Measurements from ENCODE around the gene TNFRSF8. TPM values are rescaled to one million over a fixed set of nuclear protein-coding genes. Genes with fewer than 3 reads are reported as not detected.

TNFRSF8 gene
- total and polyA plus RNA-seq, 2 donors (not counting 1 experiment from before 2014, with no cell fraction given): 0.36 to 0.57 TPM

DNA sequence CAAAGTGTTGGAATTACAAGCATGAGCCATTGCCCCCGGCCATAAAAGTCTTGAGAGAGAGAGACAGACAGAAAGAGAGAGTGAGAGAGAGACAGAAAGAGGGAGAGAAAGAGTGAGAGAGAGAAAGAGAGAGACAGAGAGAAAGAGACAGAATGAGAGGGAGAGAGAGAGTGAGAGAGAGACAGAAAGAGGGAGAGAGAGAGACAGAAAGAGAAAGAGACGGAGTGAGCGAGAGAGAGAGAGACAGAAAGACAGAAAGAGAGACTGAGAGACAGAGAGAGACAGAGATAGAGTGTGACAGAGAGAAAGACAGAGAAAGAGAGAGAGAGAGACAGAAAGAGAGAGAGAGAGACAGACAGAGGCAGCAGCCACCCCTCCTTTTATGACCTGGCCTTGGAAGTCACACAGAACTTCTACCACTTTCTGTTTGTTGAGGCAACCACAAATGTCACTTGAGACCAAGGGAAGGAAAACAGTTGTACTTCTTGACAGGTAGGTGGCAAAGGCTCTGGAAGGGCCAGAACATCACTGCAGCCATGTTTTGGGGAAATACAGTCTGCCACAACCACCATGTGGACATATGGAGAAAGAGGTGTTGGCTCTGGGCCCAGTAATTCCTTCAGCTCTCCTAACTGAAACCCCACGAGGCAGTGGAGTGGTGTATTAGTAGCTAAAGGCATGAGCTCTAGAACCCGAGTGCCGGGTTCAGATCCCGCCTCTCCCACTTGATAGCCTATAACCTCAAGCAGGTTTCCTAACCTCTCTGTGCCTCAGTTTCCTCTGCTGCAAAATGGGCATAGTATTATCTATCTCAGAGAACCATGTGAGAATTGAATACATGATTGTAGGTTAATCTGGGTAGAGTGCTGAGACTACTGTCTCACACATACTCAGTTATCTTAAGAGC is 50.6 kb downstream of the TNFRSF8 start:
- no peaks in the 10 kb centered on the region for H3K79me2 ChIP-seq (ENCODE audit: control insufficient read depth, insufficient read depth, low read length)
- WGBS (ENCODE audit: insufficient coverage): 85% methylated on average over 4 of the region's 7 CpGs
- Mint-ChIP-seq H3K4me3 (no peak overlapping the region), H3K4me1 (no peaks in the 10 kb centered on the region), H3K27ac (no peak overlapping the region), H3K9me3 (ENCODE audit: insufficient read depth) (no peaks in the 10 kb centered on the region), H3K27me3 (no peaks in the 10 kb centered on the region)
- no peak overlapping the region for H3K4me3 ChIP-seq (ENCODE audit: control extremely low read depth in 1 of 5, extremely low read depth in 1 of 5, insufficient read depth in 1 of 5, low read depth in 2 of 5, low read length in 4 of 5)
- H2AFZ ChIP-seq (ENCODE audit: insufficient read depth, low read depth, low read length, poor library complexity, severe bottlenecking): no peak overlapping the region
- intact Hi-C loops (cut with micrococcal nuclease): no loop called here
- POLR2A ChIA-PET: no interaction called here
- H3K27ac ChIP-seq (ENCODE audit: low read length in 2 of 2): no peak overlapping the region
- H3K36me3 ChIP-seq (replicated peaks in 1 of 2; ENCODE audit: control extremely low read depth in 1 of 2, control insufficient read depth in 1 of 2, extremely low read depth in 1 of 2, insufficient read depth in 2 of 2, low read length in 1 of 2): no peaks in the 10 kb centered on the region
- H3K4me1 ChIP-seq (ENCODE audit: control insufficient read depth in 2 of 2, insufficient read depth in 2 of 2, low read length in 2 of 2): no peaks in the 10 kb centered on the region
- H3K4me2 ChIP-seq (replicated peaks; ENCODE audit: low read depth, low read length, poor library complexity, severe bottlenecking): no peak overlapping the region
- CTCF ChIA-PET: interaction anchor here (0.7 to 2.9 kb wide), 3 partner anchors 11 to 93 kb away, joined by 3 to 13 read pairs (median 3); no protein-coding TSS in a partner anchor
- no peak for ATAC-seq (ENCODE audit: low read depth)
- TF ChIP-seq EZH2 (IDR thresholded peaks at IDR 0.05; ENCODE audit: borderline replicate concordance, insufficient read depth, low read depth, low read length, poor library complexity, severe bottlenecking): no peak
- TF ChIP-seq, protein P1, sequence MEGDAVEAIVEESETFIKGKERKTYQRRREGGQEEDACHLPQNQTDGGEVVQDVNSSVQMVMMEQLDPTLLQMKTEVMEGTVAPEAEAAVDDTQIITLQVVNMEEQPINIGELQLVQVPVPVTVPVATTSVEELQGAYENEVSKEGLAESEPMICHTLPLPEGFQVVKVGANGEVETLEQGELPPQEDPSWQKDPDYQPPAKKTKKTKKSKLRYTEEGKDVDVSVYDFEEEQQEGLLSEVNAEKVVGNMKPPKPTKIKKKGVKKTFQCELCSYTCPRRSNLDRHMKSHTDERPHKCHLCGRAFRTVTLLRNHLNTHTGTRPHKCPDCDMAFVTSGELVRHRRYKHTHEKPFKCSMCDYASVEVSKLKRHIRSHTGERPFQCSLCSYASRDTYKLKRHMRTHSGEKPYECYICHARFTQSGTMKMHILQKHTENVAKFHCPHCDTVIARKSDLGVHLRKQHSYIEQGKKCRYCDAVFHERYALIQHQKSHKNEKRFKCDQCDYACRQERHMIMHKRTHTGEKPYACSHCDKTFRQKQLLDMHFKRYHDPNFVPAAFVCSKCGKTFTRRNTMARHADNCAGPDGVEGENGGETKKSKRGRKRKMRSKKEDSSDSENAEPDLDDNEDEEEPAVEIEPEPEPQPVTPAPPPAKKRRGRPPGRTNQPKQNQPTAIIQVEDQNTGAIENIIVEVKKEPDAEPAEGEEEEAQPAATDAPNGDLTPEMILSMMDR (IDR thresholded peaks at IDR 0.05): no peak
- no peaks in the 10 kb centered on the region for H3K27me3 ChIP-seq (replicated peaks in 1 of 4; ENCODE audit: control extremely low read depth in 1 of 4, control insufficient read depth in 3 of 4, insufficient read depth in 4 of 4, low read length in 3 of 4)
- H4K20me1 ChIP-seq (ENCODE audit: control insufficient read depth, insufficient read depth, low read length, poor library complexity, severe bottlenecking): no peaks in the 10 kb centered on the region
- H3K9me3 ChIP-seq (ENCODE audit: control extremely low read depth in 1 of 3, control insufficient read depth in 2 of 3, insufficient read depth in 1 of 3, low read length in 2 of 3): peaks cover 0 to 3% (median 0%) of the 10 kb centered on the region in 3 donors
- H3K9ac ChIP-seq (ENCODE audit: low read length): no peak overlapping the region
- no peak for DNase-seq

GRCh38 chr1:12114340-12114683 is 51.2 kb downstream of the TNFRSF8 start:
- ChIA-PET CTCF (interaction anchor here (1.0 to 2.9 kb wide), 3 partner anchors 11 to 130 kb away, joined by 3 to 13 read pairs (median 4); no protein-coding TSS in a partner anchor), POLR2A (interaction anchor here (0.7 kb wide), 1 partner anchor 63 kb away, joined by 4 read pairs; no protein-coding TSS in a partner anchor)
- H3K9ac ChIP-seq (ENCODE audit: low read length): no peak overlapping the region
- H4K20me1 ChIP-seq (ENCODE audit: control insufficient read depth, insufficient read depth, low read length, poor library complexity, severe bottlenecking): no peaks in the 10 kb centered on the region
- no peak overlapping the region for H2AFZ ChIP-seq (ENCODE audit: insufficient read depth, low read depth, low read length, poor library complexity, severe bottlenecking)
- TF ChIP-seq, protein P1 (IDR thresholded peaks at IDR 0.05): no peak
- TF ChIP-seq EZH2 (IDR thresholded peaks at IDR 0.05; ENCODE audit: borderline replicate concordance, insufficient read depth, low read depth, low read length, poor library complexity, severe bottlenecking): no peak
- Mint-ChIP-seq H3K27ac (no peak overlapping the region), H3K9me3 (ENCODE audit: insufficient read depth) (no peaks in the 10 kb centered on the region), H3K4me1 (peaks cover 2% of the 10 kb centered on the region), H3K4me3 (no peak overlapping the region), H3K27me3 (no peaks in the 10 kb centered on the region)
- DNase-seq (no peak), ATAC-seq (ENCODE audit: low read depth) (no peak)
- WGBS (ENCODE audit: insufficient coverage): no CpG with 5 or more reads among the region's 6 CpGs
- H3K4me1 ChIP-seq (ENCODE audit: control insufficient read depth in 2 of 2, insufficient read depth in 2 of 2, low read length in 2 of 2): no peaks in the 10 kb centered on the region
- H3K27me3 ChIP-seq (replicated peaks in 1 of 4; ENCODE audit: control extremely low read depth in 1 of 4, control insufficient read depth in 3 of 4, insufficient read depth in 4 of 4, low read length in 3 of 4): no peaks in the 10 kb centered on the region
- intact Hi-C loops (cut with micrococcal nuclease): no loop called here
- no peak overlapping the region for H3K27ac ChIP-seq (ENCODE audit: low read length in 2 of 2)
- H3K36me3 ChIP-seq (replicated peaks in 1 of 2; ENCODE audit: control extremely low read depth in 1 of 2, control insufficient read depth in 1 of 2, extremely low read depth in 1 of 2, insufficient read depth in 2 of 2, low read length in 1 of 2): no peaks in the 10 kb centered on the region
- H3K79me2 ChIP-seq (ENCODE audit: control insufficient read depth, insufficient read depth, low read length): no peaks in the 10 kb centered on the region
- no peak overlapping the region for H3K4me2 ChIP-seq (replicated peaks; ENCODE audit: low read depth, low read length, poor library complexity, severe bottlenecking)
- no peak overlapping the region for H3K4me3 ChIP-seq (ENCODE audit: control extremely low read depth in 1 of 5, extremely low read depth in 1 of 5, insufficient read depth in 1 of 5, low read depth in 2 of 5, low read length in 4 of 5)
- peaks cover 0 to 3% (median 0%) of the 10 kb centered on the region in 3 donors for H3K9me3 ChIP-seq (ENCODE audit: control extremely low read depth in 1 of 3, control insufficient read depth in 2 of 3, insufficient read depth in 1 of 3, low read length in 2 of 3)
